ENCODE data around the gene ZER1.

Gene ZER1

DNA sequence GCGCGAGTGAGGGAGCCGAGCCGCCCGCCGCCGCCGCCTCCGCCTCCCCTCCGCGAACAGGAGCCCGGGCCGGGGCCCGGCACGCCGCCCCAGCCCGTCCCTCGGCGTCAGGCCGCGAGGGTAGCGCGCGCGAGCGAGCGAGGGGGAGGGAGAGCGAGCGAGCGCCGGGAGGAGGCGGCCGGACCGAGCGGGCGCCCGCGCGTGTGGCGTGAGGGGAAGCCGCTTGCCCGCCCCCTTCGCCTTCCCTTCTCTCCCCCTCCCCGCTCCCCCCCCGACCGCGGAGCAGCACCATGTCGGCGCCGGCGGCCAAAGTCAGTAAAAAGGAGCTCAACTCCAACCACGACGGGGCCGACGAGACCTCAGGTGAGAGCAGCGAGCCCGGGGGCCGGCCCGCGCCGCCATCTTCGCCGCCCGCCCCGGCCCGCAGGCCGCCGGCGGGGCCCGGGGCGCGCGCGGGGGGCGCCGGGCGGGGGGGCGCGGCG is 82.4 kb downstream of the ZER1 start:
- DNase-seq = peak; percentile 58

DNA sequence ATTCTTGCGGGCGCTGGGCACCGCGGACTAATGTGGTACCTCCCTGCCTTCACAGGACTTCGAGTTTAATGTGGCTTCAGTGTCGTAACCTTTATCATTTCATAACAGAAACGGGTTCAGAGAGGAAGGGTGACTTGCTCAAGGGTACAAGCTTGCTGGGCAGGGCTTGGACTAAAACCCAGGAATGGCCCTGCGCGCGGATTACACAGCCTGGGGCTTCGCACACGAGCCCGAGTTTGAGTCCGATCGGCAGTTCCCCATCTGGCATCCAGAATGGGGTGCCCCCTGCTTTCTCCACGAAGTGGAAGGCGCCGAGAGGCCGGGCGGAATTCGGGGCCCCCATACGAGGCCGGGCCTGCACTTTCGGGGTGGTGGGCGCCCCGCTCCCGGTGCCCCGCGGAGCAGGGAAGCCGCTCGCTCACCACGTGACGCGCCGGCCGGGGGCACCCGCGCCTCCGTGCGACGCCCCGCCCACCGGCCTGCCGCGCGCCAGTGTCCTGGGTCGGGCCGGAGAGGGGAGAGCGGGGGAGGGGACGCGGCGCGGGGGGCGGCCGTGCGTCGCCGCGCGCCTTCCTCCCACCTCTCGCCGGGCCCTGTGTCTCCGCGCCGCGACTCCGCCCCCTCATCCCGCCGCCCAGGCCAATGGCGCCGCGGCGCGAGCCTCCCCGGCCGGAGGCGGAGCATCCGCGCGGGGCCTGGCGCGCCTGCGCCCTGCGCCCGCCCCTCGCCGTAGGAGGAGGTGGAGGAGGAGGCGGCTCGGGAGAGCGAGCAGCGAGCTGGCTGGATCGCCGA is 83.0 kb downstream of the ZER1 start, which contains the start of gene SET:
SET (plus strand) TSS at position 722 of the 792 bp plus-strand sequence. CDS start 361 bp downstream, outside the sequence.
- DNase-seq = peak; percentile 90

- DNase-seq = no peak
Observed at GRCh38 chr9:128687453-128687852, 84.3 kb downstream of the ZER1 start.

DNA sequence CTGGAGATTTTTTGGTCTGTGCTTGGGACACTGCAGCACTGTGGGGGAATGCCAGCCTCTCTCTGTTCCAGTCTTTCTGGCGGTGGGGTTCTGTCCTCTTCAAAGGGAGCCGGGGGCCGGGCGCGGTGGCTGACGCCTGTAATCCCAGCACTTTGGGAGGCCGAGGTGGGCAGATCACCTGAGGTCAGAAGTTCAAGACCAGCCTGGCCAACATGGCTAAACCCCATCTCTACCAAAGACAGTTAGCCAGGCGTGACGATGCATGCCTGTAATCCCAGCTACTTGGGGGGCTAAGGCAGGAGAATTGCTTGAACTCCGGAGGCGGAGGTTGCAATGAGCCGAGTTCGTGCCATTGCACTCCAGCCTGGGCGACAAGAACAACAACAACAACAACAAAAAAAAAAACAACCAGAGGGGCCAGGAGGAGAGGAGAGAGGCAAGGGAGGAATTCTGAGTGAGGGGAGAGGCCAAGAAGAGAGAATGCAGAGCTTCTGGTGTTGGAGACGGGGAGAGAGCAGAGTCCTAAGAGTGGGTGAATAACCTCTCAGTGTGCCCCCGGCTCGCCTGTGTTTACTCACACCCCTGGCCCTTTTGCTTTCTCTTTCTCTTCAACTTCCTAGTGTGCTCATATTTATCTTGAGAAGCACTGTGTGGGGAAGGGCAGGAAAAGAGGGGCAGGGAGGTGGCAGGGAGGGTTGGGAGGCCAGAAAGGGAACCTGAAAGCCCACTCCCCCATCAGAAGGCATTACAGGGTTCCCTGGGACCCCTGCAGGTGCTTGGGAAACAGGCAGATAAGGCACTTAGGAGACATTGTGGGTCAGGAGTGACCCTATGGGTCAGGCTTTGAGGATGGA is 85.9 kb downstream of the ZER1 start:
- DNase-seq = no peak

DNA sequence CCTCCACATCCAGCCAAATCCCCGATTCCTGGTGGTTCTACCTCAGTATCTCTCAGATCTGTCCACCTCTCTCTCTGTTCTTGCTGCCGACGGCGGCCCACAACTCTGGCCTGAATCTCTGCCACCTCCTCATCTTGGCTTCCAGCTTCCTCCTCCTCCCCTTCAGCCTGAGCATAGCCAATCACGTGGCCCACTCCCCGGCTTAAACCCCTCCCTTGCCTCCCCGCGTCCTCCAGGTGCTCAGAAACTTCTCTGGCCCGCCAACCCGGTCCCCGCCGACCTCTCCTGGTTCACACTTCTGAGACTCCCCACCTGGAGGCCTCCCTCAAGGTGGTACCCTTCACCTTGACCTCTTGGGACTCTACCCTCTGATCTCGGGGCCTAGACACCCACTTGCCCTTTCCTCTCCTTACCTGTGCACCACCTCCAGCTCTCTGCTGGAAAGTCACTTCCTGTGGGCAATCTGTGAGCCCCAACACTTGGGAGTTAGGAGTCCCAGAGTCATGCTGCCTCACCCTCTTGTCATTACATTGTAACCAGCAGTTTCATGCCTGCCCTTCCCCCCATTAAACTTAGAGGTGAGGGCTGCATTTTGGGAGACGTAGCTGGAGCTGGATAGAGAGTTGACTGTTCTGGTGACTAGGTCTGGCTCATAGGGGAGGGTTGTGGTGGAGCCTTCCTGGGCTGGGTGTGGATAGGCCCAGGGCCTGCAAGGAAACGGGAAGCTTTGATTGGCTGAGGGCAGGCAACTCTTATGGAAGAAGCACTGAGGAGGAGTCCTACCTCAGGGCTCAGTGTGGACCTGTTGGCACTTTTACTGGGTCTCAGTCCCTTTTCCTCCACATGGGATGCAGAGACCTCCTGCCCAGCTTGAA is 87.2 kb downstream of the ZER1 start:
- DNase-seq = no peak

GRCh38 chr9:128684065-128684324 is 87.7 kb downstream of the ZER1 start:
- no peak for DNase-seq

DNA sequence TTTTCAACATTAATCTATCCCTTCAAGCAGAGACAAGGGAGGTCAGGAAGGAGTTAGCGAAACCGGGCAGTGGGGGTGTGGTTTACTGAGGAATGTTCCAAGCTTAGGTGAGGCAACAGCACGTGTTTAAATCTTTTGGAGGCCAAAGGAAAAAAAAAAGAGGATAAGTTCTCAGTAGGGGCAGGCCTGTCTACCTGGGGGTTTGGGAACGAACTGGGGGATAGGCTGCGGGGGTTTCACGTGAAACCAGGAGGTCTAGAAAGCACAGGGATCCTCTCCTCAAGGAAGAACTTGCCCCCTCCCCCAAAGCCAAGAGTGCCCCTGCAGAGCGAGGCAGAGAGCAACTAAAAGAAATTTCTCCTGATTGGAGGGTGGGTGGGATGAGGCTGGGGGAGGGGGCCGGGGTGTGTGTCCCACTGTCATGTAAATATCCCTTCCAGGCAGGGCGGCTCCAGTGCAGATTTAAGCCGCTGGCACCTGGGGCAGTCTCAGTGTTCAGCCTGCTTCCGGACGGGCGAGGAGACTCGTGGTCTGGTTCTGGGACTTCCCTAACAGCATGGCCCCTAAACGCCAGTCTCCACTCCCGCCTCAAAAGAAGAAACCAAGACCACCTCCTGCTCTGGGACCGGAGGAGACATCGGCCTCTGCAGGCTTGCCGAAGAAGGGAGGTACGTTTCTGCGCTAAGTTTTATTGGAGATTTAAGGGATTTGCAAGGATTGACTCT is 88.2 kb downstream of the ZER1 start:
- no peak for DNase-seq

All from NCI-H1092 (cell line).